ENCODE results near the gene AMH. TPM values are rescaled to one million over a fixed set of nuclear protein-coding genes. Genes with fewer than 3 reads are reported as not detected.

AMH gene
- total and polyA plus RNA-seq, 4 donors, result 0.08 to 0.59 (median 0.47) TPM; not detected in 1

DNA sequence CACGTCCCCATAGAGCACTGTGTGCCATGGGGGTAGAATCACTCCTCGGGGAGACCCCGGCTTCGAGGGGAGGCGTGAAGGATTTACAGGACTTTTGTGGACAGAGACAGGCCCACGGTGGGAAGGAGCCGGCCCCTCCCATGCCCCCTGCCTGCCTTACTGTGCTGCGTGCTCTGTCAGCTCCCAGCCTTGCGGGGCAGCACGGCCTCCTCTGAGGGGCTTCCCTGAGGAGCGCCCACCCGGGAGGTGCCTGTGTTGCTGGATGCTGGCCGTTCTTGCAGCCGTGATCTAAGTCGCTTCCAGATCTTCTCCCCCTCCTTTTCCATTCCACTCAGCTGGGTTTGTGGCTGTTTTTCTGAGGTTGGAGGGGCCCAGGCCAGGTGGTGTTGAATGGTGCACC lies 42.1 kb upstream of the AMH start (continued):
- TF ChIP-seq, protein P1, sequence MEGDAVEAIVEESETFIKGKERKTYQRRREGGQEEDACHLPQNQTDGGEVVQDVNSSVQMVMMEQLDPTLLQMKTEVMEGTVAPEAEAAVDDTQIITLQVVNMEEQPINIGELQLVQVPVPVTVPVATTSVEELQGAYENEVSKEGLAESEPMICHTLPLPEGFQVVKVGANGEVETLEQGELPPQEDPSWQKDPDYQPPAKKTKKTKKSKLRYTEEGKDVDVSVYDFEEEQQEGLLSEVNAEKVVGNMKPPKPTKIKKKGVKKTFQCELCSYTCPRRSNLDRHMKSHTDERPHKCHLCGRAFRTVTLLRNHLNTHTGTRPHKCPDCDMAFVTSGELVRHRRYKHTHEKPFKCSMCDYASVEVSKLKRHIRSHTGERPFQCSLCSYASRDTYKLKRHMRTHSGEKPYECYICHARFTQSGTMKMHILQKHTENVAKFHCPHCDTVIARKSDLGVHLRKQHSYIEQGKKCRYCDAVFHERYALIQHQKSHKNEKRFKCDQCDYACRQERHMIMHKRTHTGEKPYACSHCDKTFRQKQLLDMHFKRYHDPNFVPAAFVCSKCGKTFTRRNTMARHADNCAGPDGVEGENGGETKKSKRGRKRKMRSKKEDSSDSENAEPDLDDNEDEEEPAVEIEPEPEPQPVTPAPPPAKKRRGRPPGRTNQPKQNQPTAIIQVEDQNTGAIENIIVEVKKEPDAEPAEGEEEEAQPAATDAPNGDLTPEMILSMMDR (IDR thresholded peaks at IDR 0.05; ENCODE audit: low read depth, low read length, missing input control), result no peak

DNA sequence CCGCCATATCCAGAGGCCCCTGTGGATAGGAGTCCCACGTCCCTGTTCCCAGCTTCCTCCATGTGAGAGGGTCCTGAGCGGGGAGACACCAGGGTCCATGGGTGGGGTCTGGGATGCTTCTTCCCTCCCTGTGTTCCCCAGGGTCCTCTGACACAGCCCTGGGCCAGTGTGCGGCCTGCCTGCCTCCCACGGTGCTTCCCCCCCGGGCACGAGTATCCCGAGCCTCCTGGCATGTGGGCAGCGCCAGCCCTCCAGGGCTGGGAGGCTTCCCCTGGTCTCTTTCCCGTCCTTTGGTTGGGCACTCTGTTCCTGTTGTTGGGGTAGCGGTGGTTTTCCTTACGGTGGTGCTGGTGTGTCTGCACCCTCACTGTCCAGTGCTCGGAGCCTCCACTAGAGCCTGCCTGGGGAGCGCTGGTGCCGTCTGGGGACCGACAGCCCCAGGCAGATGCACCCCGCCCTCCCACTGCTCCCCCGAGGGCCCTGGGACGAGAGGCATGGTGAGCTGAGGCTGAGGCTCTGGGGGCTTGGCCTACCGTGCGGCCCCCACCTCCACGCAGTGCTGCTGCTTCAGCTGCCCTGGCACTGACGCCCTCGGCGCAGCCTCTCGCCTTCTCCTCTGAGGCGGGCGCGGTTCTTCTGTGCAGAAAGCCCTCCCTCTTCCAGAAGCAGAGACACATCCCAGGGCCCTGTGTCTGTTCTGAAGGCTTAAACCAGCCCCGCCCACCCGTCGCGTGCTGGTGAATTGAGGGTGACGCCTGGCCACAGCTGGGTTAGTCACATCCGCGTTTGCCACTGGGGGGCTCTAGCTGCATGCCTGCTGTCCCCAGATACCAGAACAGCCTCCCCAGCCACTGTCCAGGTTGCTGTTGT lies 40.9 kb upstream of the AMH start:
- Histone ChIP-seq H3K27ac (ENCODE audit: low read depth in 1 of 2, low read length in 2 of 2) (no peak overlapping the region), H3K36me3 (ENCODE audit: control insufficient read depth in 4 of 4, insufficient read depth in 3 of 4, low read depth in 1 of 4, low read length in 3 of 4) (peaks cover 10 to 54% (median 16%) of the 10 kb centered on the region in 4 donors), H3K9me3 (ENCODE audit: control insufficient read depth in 4 of 4, low read length in 3 of 4) (no peaks in the 10 kb centered on the region), H3K9ac (ENCODE audit: low read depth in 1 of 2, low read length in 2 of 2) (no peak overlapping the region), H3K4me3 (ENCODE audit: low read depth in 1 of 3, low read length in 3 of 3) (no peak overlapping the region), H3K4me1 (ENCODE audit: control insufficient read depth in 4 of 4, insufficient read depth in 4 of 4, low read length in 3 of 4) (peaks cover 0 to 1% (median 0%) of the 10 kb centered on the region in 4 donors), H3K27me3 (ENCODE audit: control insufficient read depth in 4 of 4, insufficient read depth in 4 of 4, low read length in 3 of 4) (no peaks in the 10 kb centered on the region)
- TF ChIP-seq FOXA2 (IDR thresholded peaks at IDR 0.05) (no peak), RAD21 (IDR thresholded peaks at IDR 0.05) (peak in 1 of 2 donors; percentile 25)
- TF ChIP-seq, protein P1 (IDR thresholded peaks at IDR 0.05; ENCODE audit: low read depth, low read length, missing input control), result peak; percentile 10
- WGBS, result 82% methylated on average over 36 of the region's 36 CpGs
- DNase-seq (ENCODE audit: low spot score), result peak; percentile 63

DNA sequence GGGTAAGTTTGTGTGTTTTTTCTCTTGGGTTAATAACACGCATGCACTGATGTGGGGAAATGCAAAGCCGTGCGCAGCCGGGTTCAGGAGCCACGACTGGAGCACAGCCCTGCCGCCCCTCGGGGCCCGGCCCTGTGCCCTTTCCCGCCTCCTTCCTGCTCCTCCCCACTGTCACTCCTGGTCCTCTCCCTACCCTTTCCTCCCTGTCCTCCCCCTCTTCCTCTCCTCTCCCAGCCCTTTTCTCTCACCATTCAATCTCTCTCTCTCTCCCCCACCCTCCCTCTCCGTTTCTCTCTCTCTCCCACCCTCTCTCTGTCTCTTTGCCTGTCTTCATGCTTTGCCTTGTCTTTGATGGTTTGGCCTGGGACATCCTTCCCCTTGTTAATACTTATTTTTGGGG lies 40.1 kb upstream of the AMH start:
- Histone ChIP-seq H3K4me3 (ENCODE audit: low read depth in 1 of 3, low read length in 3 of 3) (no peak overlapping the region), H3K9me3 (ENCODE audit: control insufficient read depth in 4 of 4, low read length in 3 of 4) (no peaks in the 10 kb centered on the region), H3K9ac (ENCODE audit: low read depth in 1 of 2, low read length in 2 of 2) (no peak overlapping the region), H3K36me3 (ENCODE audit: control insufficient read depth in 4 of 4, insufficient read depth in 3 of 4, low read depth in 1 of 4, low read length in 3 of 4) (peaks cover 10 to 54% (median 17%) of the 10 kb centered on the region in 4 donors), H3K27ac (ENCODE audit: low read depth in 1 of 2, low read length in 2 of 2) (no peak overlapping the region), H3K27me3 (ENCODE audit: control insufficient read depth in 4 of 4, insufficient read depth in 4 of 4, low read length in 3 of 4) (no peaks in the 10 kb centered on the region), H3K4me1 (ENCODE audit: control insufficient read depth in 4 of 4, insufficient read depth in 4 of 4, low read length in 3 of 4) (peaks cover 0 to 1% (median 0%) of the 10 kb centered on the region in 4 donors)
- WGBS, result 81% methylated on average over 10 of the region's 10 CpGs
- TF ChIP-seq, protein P2, sequence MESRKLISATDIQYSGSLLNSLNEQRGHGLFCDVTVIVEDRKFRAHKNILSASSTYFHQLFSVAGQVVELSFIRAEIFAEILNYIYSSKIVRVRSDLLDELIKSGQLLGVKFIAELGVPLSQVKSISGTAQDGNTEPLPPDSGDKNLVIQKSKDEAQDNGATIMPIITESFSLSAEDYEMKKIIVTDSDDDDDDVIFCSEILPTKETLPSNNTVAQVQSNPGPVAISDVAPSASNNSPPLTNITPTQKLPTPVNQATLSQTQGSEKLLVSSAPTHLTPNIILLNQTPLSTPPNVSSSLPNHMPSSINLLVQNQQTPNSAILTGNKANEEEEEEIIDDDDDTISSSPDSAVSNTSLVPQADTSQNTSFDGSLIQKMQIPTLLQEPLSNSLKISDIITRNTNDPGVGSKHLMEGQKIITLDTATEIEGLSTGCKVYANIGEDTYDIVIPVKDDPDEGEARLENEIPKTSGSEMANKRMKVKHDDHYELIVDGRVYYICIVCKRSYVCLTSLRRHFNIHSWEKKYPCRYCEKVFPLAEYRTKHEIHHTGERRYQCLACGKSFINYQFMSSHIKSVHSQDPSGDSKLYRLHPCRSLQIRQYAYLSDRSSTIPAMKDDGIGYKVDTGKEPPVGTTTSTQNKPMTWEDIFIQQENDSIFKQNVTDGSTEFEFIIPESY (IDR thresholded peaks at IDR 0.05), result no peak
- TF ChIP-seq JUND (IDR thresholded peaks at IDR 0.05) (no peak), HNF4A (conservative IDR thresholded peaks at IDR 0.05) (no peak), HNF4G (IDR thresholded peaks at IDR 0.05) (no peak), EGR1 (IDR thresholded peaks at IDR 0.05; ENCODE audit: low read depth in 2 of 2) (no peak), RAD21 (IDR thresholded peaks at IDR 0.05) (no peak), YY1 (IDR thresholded peaks at IDR 0.05) (no peak), NR2F2 (IDR thresholded peaks at IDR 0.05) (no peak), SP1 (IDR thresholded peaks at IDR 0.05) (no peak), GABPA (IDR thresholded peaks at IDR 0.05 in 1 of 2, conservative IDR thresholded peaks at IDR 0.05 in 1 of 2) (no peak), FOXA1 (IDR thresholded peaks at IDR 0.05) (no peak), RXRA (IDR thresholded peaks at IDR 0.05) (no peak)
- TF ChIP-seq, protein P3, sequence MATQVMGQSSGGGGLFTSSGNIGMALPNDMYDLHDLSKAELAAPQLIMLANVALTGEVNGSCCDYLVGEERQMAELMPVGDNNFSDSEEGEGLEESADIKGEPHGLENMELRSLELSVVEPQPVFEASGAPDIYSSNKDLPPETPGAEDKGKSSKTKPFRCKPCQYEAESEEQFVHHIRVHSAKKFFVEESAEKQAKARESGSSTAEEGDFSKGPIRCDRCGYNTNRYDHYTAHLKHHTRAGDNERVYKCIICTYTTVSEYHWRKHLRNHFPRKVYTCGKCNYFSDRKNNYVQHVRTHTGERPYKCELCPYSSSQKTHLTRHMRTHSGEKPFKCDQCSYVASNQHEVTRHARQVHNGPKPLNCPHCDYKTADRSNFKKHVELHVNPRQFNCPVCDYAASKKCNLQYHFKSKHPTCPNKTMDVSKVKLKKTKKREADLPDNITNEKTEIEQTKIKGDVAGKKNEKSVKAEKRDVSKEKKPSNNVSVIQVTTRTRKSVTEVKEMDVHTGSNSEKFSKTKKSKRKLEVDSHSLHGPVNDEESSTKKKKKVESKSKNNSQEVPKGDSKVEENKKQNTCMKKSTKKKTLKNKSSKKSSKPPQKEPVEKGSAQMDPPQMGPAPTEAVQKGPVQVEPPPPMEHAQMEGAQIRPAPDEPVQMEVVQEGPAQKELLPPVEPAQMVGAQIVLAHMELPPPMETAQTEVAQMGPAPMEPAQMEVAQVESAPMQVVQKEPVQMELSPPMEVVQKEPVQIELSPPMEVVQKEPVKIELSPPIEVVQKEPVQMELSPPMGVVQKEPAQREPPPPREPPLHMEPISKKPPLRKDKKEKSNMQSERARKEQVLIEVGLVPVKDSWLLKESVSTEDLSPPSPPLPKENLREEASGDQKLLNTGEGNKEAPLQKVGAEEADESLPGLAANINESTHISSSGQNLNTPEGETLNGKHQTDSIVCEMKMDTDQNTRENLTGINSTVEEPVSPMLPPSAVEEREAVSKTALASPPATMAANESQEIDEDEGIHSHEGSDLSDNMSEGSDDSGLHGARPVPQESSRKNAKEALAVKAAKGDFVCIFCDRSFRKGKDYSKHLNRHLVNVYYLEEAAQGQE (IDR thresholded peaks at IDR 0.05), result no peak
- no peak for DNase-seq (ENCODE audit: low spot score)
